GM21717 (cell line): ENCODE data around the gene SLC24A4.

Experiments used
- ATAC-seq: cut with Tn5 transposase; IDR thresholded peaks from one replicate; pipeline ENCODE4 v1.9.1; 2021; ENCODE audit warnings: mild to moderate bottlenecking, moderate library complexity; ENCODE audit not compliant: unreplicated experiment

Gene SLC24A4

DNA sequence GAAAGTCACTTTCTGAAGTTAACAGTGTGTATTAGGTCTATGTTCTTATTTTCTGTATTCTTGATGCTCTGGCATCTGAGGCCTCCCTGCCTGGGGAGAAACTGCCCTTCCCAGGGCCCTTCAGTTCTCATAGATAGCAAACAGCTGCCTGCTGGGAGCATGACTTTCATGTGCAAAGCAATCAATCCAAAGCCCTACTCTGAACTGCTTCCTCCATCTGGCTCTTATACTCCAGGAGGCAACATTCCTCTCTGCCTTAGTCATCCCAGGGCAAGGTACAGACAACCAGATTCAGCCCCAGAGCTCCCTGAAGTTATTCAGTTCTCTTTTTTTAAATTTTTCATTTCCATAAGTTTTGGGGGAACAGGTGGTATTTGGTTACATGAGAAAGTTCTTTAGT lies 149.0 kb downstream of the SLC24A4 start:
- ATAC-seq = no peak

DNA sequence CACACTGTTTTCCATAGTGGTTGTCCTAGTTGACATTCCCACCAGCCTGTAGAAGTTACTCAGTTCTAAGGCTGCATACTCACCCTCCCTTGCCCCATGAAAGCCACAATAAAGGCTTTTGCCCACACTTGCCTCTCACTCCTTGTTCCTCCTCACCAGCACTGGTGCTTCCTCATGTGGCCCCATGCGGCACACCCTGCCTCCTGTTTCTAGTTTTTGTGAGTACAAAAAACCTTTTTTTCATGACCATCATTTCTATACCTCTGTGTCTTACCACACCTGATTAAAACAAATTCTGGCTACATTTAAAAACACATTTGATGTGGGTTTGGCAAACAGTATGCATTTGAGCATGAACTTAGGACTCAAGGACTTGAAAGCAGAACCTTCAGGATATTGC lies 149.9 kb downstream of the SLC24A4 start:
- no peak for ATAC-seq

DNA sequence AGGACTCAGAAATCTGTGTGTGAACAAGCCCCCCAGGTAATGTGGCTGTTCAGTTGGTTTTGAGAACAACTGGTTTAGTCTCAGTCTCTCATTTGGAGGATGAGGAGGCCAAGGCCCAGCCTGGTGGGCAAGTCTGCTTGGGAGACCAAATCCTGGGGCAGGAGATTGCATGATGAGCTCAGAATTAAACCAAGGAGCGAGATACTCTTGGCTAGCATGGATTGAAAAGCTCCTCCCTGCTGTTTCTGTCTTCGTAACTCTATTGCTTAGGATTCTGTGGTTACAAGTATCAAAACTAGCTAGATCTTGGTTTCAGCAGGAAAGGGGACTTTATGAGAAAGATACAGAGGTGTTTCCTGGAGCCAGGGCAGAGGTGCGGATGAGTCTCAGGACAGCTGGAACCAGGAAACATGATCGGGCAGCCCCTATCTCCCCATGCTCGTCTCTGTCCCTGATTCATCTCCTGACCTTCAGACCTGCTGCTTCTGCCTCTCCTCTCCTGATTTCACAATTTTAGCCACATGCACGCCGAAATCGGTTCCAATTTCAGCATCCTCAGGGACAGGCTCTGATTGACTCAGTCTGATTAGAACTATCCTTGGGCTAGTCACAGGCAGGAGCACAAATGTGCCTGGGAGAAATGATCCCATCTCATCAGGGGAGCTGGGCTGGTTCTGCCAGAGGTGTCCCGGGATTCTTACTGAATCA lies 150.4 kb downstream of the SLC24A4 start:
- no peak for ATAC-seq

DNA sequence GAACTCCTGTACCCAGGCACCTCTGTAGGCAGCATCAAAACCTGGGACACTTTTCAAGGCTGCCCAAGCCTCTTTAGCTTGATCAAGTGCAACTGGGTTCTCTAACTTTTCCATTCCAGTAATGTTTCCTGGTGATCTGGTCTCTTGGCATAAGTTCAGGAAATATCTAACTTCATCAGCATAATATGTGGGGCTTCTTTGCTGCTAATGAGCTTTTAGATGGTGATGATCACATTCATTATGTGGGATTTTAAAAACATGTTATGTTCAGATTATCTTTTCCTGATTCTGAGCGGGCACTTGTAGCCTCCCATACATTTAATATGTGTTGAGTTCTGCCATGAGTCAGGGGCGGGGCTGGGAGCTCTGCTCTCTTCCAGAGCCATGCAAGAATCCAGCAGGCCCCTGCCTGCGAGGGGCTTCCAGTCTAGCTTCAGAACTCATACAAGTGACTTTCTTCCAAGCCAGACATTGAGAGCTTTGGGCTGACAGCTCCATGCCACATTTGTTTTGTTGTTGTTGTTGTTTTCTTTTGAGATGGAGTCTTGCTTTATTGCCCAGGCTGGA lies 151.1 kb downstream of the SLC24A4 start:
- no peak for ATAC-seq

DNA sequence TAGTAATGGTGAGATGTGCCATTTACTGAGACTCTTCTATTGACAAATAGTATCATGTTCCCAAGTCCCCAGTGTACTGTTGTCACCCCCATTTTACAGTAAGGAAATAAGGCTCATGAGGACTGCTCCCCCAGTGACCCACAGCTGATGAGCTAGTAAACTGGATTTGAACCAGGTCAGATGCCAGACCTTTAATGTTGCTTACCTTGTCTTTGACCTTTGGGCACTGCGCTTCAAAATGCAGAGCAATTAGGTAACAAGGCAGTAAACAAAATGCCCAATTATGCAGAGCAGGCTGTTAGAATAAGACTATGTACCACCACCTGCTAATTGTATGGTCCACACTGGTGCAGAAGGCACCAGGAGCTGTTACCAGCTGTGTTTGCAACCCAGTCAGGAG lies 152.1 kb downstream of the SLC24A4 start:
- ATAC-seq = no peak

DNA sequence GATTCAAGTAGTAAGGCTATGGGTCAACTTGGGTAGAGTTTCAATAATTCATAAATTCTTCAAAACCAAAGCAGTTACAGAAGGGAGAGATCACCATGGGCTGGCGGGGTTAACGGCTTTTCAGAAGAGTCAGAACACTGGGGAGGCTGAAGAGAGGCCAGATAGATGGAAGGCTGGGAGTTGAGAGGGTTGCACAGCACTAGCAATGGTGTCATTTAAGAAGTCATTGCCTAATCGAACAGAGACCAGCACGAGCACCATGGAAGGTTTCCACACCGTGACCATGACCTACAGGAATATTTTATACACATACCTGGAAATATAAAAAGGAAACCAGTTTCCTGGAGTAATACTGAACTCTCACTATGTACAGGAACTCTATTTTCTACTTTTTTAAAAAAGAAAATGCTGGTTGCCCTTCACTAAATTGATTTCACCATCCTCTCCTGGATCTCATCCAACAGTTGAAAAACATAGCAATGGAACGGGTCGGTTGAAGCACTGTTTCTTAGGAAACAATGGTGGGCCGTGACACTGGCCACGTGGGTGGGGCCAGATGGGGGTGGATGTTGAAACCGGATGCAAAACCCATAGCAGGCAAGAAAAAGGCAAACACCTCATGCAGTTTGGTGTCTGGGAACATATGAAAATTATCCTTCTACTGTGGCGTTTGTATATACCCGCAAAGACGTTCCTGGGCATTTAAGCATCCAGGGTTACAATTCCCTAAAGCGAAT lies 152.7 kb downstream of the SLC24A4 start:
- ATAC-seq = no peak

DNA sequence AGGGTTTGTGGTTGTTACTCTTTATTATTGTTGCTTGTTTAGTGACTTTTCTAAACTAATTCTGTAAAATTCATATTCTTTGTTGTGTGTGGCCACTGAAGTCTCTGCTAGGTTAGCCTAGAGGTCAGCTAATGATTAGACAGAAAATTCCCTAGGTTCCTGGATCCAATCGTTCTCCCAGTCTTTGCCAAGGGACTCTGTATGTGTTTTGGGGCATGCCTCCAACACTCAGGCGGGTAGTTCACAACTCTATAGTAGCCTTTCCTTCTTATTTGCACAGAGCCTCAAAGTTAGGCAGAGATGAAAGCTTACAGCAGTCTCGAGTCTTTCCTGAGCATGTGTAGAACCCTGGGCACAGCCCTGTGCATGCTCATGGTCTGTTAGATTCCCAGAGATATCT lies 157.9 kb downstream of the SLC24A4 start:
- no peak for ATAC-seq

DNA sequence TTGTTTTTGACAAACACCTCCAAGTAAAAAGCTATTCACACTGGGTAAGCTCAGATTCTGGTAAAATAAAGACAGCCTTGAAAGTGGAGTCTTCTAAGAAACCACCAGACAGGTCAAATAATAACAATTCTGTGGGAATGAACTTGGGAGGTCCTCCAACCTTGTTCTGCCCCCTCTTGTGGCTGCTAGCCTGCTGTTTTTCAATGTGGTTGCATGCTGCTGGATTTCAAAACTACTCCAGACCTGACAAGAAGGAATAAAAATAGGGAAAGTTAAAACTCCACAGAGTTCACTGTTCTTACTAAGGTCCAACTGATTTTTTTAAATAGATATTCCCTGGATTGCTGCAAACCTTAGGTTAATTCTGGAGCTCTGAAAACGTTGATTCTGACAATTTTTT lies 158.4 kb downstream of the SLC24A4 start:
- ATAC-seq = no peak

DNA sequence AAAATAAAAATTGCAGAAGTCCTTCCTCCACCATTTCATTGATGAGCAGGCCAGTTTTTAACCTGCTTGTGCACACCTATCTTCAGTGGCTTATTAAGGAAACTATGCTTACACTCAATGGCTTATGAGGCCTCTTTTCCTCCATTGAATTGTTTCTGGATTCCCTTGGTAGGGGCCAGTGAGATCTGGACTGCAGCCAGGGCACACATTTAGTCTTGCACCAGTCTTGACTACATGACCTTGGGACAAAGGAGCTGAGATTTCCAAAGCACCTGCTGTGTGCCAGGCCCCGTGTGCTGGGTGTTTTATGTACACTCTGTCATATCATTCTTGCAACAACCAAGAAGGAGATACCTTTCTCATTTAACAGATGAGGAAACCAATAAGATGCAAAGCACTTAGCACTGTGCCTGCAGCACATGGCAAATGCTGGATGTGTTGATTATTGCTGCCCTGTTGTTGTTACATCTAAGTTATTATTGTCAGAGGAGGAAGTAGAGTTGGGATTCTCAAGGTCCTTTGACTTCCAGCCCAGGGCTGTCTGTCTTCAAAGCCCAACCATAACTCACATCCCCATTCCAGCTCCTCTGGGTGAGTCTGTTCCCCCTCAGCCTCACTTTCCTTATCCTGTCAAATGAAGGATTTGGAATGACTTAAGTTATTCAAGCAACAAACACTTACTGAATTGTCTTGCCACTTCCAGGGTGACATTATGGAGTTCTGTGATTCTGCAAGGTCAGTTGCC lies 159.0 kb downstream of the SLC24A4 start:
- ATAC-seq = no peak

DNA sequence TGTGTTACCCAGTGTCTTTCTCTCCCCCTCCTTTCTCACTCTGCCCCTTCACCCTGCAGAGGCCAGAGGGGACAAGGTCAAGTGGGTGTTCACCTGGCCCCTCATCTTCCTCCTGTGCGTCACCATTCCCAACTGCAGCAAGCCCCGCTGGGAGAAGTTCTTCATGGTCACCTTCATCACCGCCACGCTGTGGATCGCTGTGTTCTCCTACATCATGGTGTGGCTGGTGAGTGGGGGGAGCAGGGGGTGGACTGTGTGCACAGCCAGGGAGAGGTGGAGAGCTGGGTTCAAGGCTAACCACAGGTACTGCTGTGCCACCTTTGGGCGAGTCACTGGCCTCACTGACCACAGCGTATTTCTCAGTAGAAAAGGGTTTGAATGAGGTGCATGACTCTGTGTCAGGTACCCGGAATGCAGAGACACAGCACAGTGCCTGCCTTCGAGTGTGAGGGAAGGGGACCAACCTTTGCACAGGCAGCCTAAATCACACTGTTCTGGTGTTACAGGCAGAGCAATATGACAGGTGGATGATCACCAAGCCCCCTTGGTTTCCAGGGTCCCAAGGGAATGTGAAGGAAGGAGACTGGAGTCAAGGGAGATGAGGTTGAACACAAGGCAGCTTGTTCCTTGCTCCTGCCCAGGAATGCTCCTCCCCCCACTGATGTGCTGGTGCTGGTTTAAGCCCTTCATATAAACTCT lies 159.8 kb downstream of the SLC24A4 start:
- no peak for ATAC-seq

DNA sequence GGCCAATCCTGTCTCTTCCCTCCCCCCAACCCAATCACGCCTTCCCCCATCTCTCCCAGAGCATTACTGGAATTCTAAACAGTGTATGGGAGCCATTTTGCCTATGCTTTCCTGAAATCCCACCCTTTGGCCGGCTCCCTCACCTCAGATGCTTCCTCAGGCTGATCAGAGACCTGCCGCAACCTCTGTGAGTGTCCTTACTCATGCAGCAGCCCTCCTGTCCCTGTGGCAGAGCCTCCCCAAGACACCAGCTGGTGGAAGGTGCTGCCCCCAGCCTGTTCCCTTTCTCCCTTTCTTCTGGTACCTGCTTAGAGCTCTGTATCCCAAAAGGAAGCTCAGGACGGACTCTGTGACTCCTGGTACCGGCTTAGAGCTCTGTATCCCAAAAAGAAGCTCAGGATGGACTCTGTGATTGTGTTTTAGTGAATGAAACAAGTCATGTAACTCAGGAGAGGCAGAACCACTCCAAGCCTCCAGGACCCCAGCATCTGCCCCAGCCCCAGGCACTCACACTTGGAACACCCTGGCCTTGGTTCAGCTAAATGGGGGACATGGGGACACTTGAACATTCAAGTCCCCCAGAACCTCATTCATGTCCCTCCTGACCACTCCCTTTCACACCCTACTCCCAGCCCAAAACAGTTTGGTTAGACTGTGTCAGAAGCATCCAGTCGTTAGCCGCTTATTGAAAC lies 161.3 kb downstream of the SLC24A4 start:
- no peak for ATAC-seq

DNA sequence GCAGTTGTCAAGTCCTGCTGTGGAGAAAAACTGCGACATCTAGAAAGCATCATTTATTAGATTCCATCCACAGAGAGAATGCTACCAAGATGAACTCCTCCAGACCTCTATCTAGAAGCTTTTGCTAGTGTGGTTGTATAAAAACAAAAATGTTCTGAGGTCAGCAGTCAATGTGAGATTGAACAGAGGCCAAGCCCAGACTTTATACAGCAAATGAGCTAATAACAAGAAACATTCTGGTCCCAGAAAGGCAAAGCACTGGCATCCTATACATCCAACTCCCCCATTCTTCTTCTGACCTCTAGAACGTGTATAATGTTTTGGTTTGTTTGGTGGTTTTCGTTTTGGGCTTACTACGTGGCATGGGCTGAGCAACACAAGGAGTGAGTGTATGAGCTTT lies 163.9 kb downstream of the SLC24A4 start:
- no peak for ATAC-seq

DNA sequence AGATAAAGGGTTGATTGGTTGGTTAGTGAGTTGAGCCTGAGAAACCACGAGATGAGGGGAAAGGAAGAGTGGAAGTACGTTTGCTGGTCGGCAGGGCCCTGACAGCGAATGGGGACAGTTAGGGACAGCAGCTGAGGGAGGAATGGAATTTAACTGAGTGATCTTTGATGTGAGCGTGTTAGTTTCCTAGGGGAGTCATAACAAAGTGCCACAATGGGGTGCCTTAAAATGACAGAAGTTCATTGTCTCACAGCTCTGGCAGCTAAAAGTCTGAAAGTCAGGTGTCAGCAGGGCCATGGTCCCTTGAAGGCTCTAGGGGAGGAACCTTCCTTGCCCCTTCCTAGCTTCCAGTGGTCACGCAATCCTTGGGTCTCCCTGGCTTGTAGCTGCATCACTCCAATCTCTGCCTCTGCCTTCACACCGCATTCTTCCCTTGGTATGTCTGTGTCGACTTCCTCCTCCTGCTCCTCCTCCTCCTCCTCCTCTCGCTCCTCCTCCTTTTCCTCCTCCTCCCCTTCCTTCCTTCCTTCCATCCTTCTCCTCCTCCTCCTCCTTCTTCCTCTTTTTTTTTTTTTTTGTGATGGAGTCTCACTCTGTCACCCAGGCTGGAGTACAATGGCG lies 164.7 kb downstream of the SLC24A4 start:
- no peak for ATAC-seq

DNA sequence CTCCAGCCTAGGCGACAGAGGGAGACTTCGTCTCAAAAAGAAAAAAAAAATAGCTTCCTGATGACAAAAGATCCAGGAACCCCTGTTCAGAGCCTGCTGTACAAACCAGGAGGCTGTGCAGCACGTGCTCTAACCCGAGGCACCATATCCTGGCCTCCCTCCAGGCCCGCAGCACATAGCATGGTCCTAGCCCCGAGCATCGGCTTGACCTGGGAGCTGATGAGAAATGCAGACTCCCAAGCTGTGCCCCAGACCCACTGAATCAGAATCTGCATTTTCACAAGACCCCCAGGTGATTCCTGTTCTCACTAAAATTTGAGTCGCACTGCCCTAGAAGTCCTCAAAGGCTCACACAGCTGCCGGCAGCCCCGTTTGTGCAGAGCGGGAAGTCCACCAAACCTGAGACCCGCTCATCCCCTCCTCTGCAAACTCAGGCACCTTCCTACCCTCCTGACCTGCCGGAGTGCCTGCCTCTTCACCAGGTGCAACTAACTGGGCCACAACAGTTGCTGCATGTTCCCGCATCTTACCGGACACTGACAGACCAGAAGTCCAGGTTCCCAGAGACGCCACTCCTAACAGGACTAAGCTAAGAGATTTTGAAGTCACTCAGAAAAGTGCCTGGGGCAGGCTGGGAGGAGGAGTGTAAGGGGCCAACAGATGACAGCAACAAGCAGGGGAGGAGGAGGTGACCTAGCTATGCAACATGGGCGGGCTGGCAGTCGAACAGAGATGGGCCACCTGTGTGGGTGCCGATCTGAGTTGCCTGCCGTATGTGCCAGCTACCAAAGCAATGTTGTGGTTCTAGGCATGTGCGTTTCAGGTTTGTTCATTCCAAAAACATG lies 166.7 kb downstream of the SLC24A4 start:
- ATAC-seq = no peak

DNA sequence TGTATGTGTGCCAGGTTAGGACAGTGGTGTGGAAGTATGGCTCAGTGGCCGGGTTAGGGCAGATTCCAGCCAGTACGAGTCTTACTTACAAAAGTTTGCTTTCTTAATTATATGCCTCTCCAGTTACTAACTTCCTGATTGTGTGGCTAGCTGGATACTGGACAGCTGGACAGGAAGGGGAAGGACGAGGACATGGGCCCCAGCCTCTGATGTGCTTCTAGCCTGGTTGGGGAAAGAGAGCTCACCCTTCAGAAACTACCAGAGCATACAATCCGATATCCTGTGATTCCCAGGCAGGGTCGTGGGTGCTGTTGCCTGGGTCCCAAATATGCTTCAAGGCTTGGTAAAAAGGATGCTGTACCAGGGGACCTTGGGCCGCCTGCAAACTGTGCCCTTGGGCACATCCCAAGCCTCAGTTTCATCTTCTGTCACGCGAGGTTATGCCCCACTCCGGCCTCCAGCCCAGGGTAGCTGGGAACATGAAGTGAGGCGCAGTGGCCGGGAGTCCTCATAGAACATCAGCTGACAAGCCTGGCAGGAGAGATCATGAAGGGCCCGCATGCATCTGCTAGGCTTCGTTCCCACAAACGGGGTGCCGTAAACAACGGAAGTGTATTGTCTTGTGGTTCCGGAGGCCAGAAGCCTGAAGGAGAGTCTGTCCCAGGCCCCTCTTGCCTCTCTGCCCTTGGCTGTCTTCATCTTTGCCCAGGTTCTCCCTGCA lies 167.4 kb downstream of the SLC24A4 start:
- no peak for ATAC-seq

DNA sequence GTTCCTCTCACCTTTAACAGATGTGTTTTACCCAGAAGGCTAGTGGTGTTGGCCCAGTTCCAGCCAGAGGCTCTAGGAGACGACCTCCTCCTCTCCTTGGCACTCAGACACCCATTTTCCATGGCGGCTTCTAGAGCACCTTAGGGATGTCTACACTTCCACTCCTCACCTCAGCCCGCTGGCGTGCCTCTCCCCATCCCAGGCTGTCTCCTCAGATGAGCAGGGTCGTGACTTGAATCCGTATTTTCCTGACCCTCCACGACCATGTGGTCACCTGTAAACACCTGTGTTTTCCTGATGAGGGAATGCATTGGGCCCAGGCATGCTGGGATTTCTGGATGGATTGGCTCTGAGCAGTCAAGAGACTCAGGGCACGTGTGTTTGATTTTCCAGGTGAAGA lies 168.8 kb downstream of the SLC24A4 start:
- no peak for ATAC-seq

DNA sequence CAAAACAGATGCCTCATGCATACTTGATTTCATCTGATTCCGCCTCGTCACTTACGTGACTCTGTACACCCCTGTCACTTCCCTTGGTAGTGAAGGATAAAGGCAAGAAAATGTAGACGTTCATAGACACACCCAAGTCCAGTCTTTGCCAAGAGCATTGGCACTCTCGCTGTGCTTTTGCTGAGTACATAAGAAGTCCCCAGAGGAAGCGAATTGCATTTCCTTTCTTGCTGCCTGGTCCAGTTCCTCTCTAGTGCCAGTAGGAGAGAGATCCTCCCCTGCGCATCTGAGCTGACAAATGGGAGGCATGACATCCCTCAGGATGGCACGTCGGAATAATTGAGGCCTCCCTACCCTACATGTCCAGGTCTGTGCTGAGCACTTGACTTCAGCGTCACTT lies 169.3 kb downstream of the SLC24A4 start:
- ATAC-seq = no peak

DNA sequence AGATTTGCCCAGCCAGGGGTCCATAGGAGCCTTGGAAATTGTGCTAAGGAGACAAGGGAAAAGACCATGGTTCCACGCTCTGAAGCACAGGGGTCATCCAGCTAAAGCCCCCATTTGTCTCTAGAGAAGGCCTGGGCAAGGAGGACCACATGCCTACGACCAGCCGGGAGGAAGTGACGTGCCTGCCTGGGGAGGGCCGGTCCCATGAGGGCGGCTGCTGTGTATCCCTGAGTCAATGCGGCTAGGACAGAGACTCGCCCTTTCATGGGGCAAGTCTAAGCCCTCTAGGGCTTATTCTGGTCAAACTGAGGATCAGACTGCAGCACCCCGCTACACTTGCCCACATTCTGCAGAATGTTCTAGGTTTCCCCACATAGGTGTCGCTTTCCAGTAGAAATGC lies 170.1 kb downstream of the SLC24A4 start:
- ATAC-seq = no peak
